ENCODE results near the gene SLC39A11.

DNA sequence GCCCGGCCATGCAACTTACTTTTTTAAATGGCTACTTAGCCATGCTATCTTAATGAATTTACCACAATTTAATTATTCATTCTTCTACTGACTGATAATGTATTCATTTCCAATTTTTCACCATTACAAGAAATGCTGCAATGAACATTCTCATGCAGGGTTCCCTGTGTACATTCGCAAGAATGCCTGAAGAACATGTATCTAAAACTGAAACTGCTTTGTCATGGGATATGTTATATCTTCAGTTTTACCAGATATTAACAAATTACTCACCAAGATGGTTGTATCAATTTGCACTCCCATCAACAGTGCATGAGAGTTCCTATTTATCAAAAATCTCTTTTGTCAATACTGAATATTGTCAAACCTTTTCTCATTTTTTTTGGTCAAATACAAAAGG, 100.8 kb downstream of the SLC39A11 start:
- TF ChIP-seq, protein P1, sequence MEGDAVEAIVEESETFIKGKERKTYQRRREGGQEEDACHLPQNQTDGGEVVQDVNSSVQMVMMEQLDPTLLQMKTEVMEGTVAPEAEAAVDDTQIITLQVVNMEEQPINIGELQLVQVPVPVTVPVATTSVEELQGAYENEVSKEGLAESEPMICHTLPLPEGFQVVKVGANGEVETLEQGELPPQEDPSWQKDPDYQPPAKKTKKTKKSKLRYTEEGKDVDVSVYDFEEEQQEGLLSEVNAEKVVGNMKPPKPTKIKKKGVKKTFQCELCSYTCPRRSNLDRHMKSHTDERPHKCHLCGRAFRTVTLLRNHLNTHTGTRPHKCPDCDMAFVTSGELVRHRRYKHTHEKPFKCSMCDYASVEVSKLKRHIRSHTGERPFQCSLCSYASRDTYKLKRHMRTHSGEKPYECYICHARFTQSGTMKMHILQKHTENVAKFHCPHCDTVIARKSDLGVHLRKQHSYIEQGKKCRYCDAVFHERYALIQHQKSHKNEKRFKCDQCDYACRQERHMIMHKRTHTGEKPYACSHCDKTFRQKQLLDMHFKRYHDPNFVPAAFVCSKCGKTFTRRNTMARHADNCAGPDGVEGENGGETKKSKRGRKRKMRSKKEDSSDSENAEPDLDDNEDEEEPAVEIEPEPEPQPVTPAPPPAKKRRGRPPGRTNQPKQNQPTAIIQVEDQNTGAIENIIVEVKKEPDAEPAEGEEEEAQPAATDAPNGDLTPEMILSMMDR (IDR thresholded peaks at IDR 0.05; ENCODE audit: low read depth, low read length): no peak
- TF ChIP-seq EZH2phosphoT487 (IDR thresholded peaks at IDR 0.05; ENCODE audit: low read depth): no peak

Data from OCI-LY3 (cell line).